ENCODE measurements around the gene LAMA5.

DNA sequence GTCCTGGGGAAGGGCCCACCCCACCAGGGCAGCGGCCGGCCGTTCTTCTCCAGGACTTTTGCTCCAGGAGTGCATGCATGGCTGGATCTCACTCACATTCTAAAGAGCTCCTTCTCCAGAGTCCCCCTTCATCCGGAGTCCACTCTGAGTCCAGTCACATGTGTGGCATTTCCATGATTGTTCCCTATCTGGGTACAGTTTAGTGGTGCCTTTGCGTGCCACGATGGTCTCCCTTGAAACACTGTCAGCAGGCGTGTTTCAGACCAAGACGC is 107.9 kb downstream of the LAMA5 start:
- TF ChIP-seq, protein P1, sequence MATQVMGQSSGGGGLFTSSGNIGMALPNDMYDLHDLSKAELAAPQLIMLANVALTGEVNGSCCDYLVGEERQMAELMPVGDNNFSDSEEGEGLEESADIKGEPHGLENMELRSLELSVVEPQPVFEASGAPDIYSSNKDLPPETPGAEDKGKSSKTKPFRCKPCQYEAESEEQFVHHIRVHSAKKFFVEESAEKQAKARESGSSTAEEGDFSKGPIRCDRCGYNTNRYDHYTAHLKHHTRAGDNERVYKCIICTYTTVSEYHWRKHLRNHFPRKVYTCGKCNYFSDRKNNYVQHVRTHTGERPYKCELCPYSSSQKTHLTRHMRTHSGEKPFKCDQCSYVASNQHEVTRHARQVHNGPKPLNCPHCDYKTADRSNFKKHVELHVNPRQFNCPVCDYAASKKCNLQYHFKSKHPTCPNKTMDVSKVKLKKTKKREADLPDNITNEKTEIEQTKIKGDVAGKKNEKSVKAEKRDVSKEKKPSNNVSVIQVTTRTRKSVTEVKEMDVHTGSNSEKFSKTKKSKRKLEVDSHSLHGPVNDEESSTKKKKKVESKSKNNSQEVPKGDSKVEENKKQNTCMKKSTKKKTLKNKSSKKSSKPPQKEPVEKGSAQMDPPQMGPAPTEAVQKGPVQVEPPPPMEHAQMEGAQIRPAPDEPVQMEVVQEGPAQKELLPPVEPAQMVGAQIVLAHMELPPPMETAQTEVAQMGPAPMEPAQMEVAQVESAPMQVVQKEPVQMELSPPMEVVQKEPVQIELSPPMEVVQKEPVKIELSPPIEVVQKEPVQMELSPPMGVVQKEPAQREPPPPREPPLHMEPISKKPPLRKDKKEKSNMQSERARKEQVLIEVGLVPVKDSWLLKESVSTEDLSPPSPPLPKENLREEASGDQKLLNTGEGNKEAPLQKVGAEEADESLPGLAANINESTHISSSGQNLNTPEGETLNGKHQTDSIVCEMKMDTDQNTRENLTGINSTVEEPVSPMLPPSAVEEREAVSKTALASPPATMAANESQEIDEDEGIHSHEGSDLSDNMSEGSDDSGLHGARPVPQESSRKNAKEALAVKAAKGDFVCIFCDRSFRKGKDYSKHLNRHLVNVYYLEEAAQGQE (IDR thresholded peaks at IDR 0.05; ENCODE audit: unreplicated experiment): no peak
- TF ChIP-seq, protein P2, sequence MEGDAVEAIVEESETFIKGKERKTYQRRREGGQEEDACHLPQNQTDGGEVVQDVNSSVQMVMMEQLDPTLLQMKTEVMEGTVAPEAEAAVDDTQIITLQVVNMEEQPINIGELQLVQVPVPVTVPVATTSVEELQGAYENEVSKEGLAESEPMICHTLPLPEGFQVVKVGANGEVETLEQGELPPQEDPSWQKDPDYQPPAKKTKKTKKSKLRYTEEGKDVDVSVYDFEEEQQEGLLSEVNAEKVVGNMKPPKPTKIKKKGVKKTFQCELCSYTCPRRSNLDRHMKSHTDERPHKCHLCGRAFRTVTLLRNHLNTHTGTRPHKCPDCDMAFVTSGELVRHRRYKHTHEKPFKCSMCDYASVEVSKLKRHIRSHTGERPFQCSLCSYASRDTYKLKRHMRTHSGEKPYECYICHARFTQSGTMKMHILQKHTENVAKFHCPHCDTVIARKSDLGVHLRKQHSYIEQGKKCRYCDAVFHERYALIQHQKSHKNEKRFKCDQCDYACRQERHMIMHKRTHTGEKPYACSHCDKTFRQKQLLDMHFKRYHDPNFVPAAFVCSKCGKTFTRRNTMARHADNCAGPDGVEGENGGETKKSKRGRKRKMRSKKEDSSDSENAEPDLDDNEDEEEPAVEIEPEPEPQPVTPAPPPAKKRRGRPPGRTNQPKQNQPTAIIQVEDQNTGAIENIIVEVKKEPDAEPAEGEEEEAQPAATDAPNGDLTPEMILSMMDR (conservative IDR thresholded peaks at IDR 0.05; ENCODE audit: low read depth in 2 of 2): no peak
- TF ChIP-seq EZH2 (IDR thresholded peaks at IDR 0.05; ENCODE audit: low read depth, unreplicated experiment): no peak
- no peak for TF ChIP-seq JUNB (IDR thresholded peaks at IDR 0.05; ENCODE audit: unreplicated experiment)
- no peak for TF ChIP-seq CREB1 (CRISPR knock-in tag; IDR thresholded peaks at IDR 0.05; ENCODE audit: low read depth)
- TF ChIP-seq EZH2phosphoT487 (IDR thresholded peaks at IDR 0.05; ENCODE audit: unreplicated experiment): no peak
- TF ChIP-seq POLR2AphosphoS5 (IDR thresholded peaks at IDR 0.05; ENCODE audit: low read depth): no peak
- TF ChIP-seq ZNF331 (CRISPR knock-in tag; IDR thresholded peaks at IDR 0.05; ENCODE audit: low read depth): no peak
- TF ChIP-seq ZNF114 (CRISPR knock-in tag; IDR thresholded peaks at IDR 0.05): no peak
- TF ChIP-seq, protein P3, sequence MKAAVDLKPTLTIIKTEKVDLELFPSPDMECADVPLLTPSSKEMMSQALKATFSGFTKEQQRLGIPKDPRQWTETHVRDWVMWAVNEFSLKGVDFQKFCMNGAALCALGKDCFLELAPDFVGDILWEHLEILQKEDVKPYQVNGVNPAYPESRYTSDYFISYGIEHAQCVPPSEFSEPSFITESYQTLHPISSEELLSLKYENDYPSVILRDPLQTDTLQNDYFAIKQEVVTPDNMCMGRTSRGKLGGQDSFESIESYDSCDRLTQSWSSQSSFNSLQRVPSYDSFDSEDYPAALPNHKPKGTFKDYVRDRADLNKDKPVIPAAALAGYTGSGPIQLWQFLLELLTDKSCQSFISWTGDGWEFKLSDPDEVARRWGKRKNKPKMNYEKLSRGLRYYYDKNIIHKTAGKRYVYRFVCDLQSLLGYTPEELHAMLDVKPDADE (IDR thresholded peaks at IDR 0.05): no peak
- TF ChIP-seq NANOG (IDR thresholded peaks at IDR 0.05; ENCODE audit: borderline replicate concordance): no peak

All from GM23338 (cell line).